GM19035 (cell line): Measurements from ENCODE around the gene SERGEF.

ENCODE experiments used
- ATAC-seq: cut with Tn5 transposase; IDR thresholded peaks from one replicate; pipeline ENCODE4 v1.9.1; 2021; ENCODE audit not compliant: unreplicated experiment

Gene SERGEF

GRCh38 chr11:17774232-17775034 is 238.4 kb downstream of the SERGEF start:
- ATAC-seq, result no peak

DNA sequence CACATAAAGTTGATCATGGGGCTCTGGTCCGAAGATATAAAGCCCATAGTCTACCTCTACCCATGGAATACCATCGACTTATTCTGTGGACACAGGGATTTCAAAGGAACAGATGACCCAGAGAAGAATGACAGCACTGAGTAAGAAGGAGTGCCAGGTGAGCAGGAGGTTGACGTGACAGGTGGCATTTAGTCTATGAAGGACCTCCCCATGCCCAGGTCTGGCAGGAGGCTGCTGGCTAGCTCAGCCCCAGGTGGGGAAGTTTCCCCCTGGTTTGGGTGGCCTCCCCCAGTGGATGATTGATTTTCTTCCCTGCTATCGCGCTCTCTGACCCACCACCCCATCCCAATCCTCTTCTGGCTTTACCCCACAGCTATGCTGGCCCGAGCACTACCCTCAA is 239.2 kb downstream of the SERGEF start:
- no peak for ATAC-seq

- no peak for ATAC-seq
Observed at GRCh38 chr11:17772704-17773600, 239.9 kb downstream of the SERGEF start.

DNA sequence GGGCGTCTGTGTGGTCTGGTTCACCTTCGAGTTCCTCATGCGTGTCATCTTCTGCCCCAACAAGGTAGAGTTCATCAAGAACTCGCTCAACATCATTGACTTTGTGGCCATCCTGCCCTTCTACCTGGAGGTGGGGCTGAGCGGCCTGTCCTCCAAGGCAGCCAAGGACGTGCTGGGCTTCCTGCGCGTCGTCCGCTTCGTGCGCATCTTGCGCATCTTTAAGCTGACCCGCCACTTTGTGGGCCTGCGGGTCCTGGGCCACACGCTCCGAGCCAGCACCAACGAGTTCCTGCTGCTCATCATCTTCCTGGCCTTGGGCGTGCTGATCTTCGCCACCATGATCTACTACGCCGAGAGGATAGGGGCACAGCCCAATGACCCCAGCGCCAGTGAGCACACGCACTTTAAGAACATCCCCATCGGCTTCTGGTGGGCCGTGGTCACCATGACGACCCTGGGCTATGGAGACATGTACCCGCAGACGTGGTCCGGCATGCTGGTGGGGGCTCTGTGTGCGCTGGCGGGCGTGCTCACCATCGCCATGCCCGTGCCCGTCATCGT is 240.9 kb downstream of the SERGEF start:
- no peak for ATAC-seq

GRCh38 chr11:17771415-17771814 is 241.4 kb downstream of the SERGEF start:
- no peak for ATAC-seq

DNA sequence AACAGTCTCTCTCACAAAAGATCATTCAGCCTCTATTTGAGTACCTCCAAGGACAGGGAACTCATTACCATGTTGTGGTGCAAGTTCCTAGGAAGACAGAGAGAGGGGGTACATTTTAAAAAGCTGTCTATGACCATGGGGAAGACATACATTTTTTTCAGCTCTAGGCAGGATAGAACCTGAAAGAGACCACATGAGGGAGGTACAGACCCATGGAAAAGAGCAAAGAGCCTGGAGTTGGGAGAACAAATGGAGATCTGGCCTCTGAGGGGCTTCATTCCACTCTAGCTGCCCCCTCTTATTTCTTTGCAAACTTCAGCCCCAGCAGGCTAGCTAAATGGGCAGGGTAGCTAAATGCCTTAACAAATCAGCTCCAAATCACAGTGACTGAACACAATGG is 241.9 kb downstream of the SERGEF start:
- ATAC-seq, result no peak

- no peak for ATAC-seq
Observed at GRCh38 chr11:17770048-17770652, 242.7 kb downstream of the SERGEF start.

- ATAC-seq, result no peak
Observed at GRCh38 chr11:17769218-17769617, 243.6 kb downstream of the SERGEF start.

- no peak for ATAC-seq
Observed at GRCh38 chr11:17768547-17768946, 244.3 kb downstream of the SERGEF start.

DNA sequence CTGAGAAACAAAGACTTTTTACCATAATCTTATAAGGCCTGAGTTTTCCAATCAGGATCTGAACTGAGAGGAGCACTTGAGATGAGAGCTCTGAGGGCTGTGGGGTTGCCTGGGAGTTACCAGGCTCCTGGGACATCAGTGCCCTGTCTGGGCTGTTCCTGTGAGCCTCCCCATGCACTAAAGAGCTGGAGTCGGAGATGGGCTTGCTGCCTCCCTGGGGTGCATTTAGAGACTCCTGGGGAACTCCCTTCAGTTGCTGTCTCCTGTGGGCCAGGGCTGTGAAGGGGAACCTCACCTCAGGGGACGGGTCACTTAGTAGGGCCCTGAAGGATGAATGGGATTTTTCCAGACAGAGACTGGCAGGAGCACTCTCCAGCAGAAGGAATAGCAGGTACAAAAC is 244.9 kb downstream of the SERGEF start:
- ATAC-seq, result no peak

DNA sequence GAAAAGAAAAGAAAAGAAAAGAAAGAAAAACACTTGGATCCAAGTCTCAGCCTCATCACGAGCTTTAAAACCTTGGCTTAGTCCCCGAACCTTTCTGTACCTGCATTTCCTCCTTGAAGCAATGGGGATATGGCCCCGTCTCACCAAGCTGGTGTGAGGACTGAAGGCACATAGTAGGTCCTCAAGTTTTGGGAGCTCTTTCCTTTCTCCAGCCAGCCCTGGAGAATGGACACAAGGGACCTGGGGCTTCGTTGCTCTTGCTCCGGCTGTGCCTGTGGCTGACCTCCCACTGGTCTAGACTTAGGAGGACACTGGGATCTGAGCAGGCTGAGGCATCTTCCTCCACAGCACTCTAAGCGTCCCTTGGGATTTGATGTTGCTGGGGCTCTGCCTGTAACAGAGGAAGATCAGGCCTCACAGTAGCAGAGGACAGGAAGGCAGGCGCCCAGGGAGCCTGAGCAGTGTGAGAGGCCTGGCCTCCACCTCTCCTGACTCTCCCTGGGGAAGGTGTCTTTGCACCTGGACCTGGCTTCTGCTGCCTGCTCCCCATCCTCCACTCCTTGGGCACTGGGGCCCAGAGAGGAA is 245.5 kb downstream of the SERGEF start:
- ATAC-seq, result no peak

DNA sequence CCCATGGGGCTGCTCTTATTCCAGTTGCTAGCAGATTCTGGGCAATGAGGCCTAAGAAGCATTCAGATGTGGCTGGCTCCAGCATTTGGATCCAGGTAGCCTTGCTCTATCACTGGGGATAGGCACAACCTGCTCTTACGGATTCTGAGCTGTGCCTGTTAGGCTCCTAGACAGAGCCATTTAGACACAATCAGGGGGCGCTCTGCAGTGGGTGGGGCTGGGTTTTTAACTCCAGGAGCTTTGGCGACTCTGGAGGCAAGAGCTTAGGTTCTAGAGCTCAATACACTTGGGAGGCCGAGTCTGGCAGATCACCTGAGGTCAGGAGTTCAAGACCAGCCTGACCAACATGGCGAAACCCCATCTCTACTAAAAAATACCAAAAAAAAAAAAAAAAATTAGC is 246.3 kb downstream of the SERGEF start:
- ATAC-seq, result no peak

- no peak for ATAC-seq
Observed at GRCh38 chr11:17766073-17766359, 246.8 kb downstream of the SERGEF start.

DNA sequence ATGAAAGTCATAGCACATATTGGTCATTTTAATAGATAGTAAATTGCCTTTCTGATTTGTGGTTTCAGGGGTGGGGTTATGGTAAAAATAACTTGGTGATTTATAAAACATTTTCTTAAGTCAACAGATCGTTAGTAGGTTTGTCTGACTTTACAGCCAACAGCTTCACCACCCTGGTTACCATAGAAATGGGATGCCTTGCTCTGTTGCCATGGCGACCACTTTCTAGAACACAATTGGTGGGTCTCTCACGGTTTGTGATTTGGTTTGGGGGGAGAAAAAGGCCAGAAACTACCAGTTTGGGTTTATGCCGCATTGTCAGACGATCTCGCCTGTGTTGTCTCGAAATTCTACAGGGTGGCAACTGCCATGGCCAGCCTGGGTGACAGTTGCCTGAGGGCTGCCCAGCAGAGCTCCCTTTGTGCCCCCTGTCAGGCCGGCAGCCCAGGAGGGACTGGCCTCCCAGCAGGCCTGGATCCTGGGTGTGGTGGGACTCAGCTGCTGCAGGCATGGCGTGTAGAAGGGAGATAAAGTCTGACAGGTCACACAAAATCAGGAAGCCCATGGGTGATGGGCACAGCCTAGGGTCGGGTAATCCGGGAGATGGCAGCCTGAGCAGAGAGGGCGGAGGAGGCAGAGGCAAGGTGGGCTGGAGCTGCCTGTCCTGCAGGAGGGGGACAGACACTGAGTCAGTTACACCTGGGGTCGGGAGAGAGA is 247.3 kb downstream of the SERGEF start:
- no peak for ATAC-seq

DNA sequence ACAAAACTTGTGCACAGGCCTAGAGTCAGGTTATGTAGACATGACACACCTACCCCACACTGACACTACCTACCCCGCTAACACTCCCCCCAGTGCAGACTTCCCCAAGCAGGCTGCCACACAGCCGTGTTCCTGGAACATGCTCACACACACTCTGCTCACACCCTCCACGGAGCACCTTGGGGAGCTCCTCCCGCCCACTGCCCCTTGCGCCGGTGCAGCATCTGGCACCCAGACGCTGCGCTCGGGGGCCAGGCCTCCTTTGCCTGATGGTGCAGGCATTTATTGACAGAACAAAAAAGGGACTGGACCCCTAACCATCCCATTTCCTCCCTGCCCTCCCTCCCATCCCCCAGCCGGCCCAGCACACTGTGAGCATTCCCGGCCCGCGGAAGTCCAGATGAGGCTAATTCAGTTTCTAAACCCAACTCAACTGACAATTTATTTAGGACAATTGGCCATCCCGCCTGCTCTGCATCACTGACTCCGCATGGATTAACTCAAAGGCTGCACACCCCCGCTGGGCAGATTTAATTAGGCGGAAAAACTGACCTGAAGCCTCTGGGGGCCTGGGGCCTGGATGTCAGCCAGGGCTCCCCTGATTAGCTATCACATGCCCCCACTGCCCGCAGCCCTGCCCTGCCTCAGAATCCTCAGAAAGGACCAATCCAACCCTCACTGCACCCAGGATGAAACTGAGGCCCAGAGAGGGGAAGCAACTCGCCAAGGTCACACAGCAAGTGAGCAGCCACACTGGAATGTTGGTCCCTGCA is 248.2 kb downstream of the SERGEF start:
- no peak for ATAC-seq

DNA sequence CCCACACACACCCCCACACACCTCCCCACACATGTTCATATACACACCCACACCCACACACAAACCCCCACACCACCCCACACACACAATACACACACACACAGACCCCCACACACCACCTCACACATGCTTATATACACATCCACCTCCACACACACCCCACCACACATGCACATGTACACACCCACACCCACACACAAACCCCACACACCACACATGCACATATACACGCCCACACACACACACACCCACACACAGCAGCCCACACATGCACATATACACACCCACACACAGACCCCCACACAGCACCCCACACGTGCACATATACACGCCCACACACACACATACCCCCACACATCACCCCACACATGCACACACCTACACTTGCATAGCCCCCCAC is 249.1 kb downstream of the SERGEF start:
- ATAC-seq, result no peak

GRCh38 chr11:17763244-17763643 is 249.6 kb downstream of the SERGEF start:
- no peak for ATAC-seq

- peak; percentile 61 for ATAC-seq
Observed at GRCh38 chr11:17762309-17762974, 250.4 kb downstream of the SERGEF start.
